A549 (cell line): ENCODE results near the gene GLB1L. TPM values are rescaled to one million over a fixed set of nuclear protein-coding genes. Genes with fewer than 3 reads are reported as not detected.
A peak's percentile ranks its signal among the peaks of the same experiment; 100 is the strongest.

Source experiments
- ATAC-seq, 2 experiments: fragments of 200-7000 bp in 1 of 2; fragments of >200 bp in 1 of 2; cut with Nextera tagmentation in 1 of 2; cut with Tn5 transposase in 1 of 2; 3 replicates each; pipeline versions ENCODE4 v1.8.0 to v1.9.1; 2018 to 2020; ENCODE audit warnings: mild to moderate bottlenecking in 1 of 2, moderate library complexity in 1 of 2
- CTCF ChIA-PET: fragments of 300-600 bp; sonication (Branson Sonifier 250); formaldehyde crosslinking; extraction: SDS; loops from one replicate; lab custom pipeline; 2021; ENCODE audit warnings: antibody characterized with exemption, inconsistent platforms; lab: Yijun Ruan, JAX
- POLR2A ChIA-PET: fragments of 350-600 bp; formaldehyde crosslinking; extraction: SDS; loops from one replicate; lab custom pipeline; 2021; ENCODE audit warnings: antibody characterized with exemption, inconsistent platforms; lab: Yijun Ruan, JAX
- DNase-seq, 2 experiments: peaks; one replicate each; pipeline versions ENCODE4 v3.0.0 to v3.0.0-alpha.2; 2011 to 2016; ENCODE audit warnings: low read depth in 1 of 2, low spot score in 1 of 2
- FAIRE-seq: peaks from 2 replicates; lab custom pipeline; 2011; peaks lifted over from hg19 to GRCh38; lab: Jason Lieb, UNC
- H3K27ac ChIP-seq, 2 experiments: fragments of >200 bp; sonication (Bioruptor Twin); formaldehyde crosslinking; 3 replicates each; pipeline ENCODE4 v1.5.1; 2016 to 2017
- H3K4me1 ChIP-seq: fragments of >200 bp; sonication (Bioruptor Twin); formaldehyde crosslinking; 3 replicates; pipeline ENCODE4 v1.6.1; 2016
- H3K4me2 ChIP-seq: fragments of >200 bp; sonication (Bioruptor Twin); formaldehyde crosslinking; 3 replicates; pipeline ENCODE4 v1.6.1; 2016
- H3K4me3 ChIP-seq: fragments of >200 bp; sonication (Bioruptor Twin); formaldehyde crosslinking; 3 replicates; pipeline ENCODE4 v1.5.1; 2016
- H3K9me3 ChIP-seq: fragments of >200 bp; sonication (Bioruptor Twin); formaldehyde crosslinking; 3 replicates; pipeline ENCODE4 v1.6.1; 2016
- BCL3 ChIP-seq: fragments of >200 bp; sonication (Bioruptor Twin); formaldehyde crosslinking; IDR thresholded peaks from 3 replicates; pipeline ENCODE4 v1.6.1; 2016
- CBX8 ChIP-seq: fragments of 200-600 bp; sonication (generic); IDR thresholded peaks from 2 replicates; pipeline ENCODE4 v1.6.1; 2016
- E2F6 ChIP-seq: IDR thresholded peaks from 2 replicates; pipeline ENCODE4 v1.6.1; 2012; ENCODE audit warnings: low read depth, borderline replicate concordance
- FOSL2 ChIP-seq, 2 experiments: fragments of 450-650 bp in 1 of 2; fragments of >200 bp in 1 of 2; sonication (Bioruptor Twin) in 1 of 2; formaldehyde crosslinking; IDR thresholded peaks; 2 replicates each; pipeline versions ENCODE4 v1.5.0 to v1.6.1; 2016 to 2020; ENCODE audit warnings: mild to moderate bottlenecking in 1 of 2, moderate library complexity in 1 of 2
- FOXS1 ChIP-seq: fragments of 250-450 bp; sonication (Bioruptor Pico); IDR thresholded peaks from 2 replicates; pipeline ENCODE4 v1.5.0; 2020; ENCODE audit warnings: mild to moderate bottlenecking, moderate library complexity
- HOXA7 ChIP-seq: fragments of 250-450 bp; sonication (Bioruptor Pico); IDR thresholded peaks from 2 replicates; pipeline ENCODE4 v1.5.0; 2020; ENCODE audit warnings: mild to moderate bottlenecking, moderate library complexity
- HOXB13 ChIP-seq: fragments of 250-450 bp; sonication (Bioruptor Pico); IDR thresholded peaks from 2 replicates; pipeline ENCODE4 v1.5.0; 2020; ENCODE audit warnings: low read depth, mild to moderate bottlenecking, moderate library complexity
- HOXB5 ChIP-seq: fragments of 250-450 bp; sonication (Bioruptor Pico); IDR thresholded peaks from 2 replicates; pipeline ENCODE4 v1.5.0; 2020; ENCODE audit warnings: mild to moderate bottlenecking, moderate library complexity
- MAX ChIP-seq: IDR thresholded peaks from 2 replicates; pipeline ENCODE4 v1.6.1; 2012
- MYC ChIP-seq: IDR thresholded peaks from 2 replicates; pipeline ENCODE4 v1.6.1; 2012; ENCODE audit warnings: mild to moderate bottlenecking, inconsistent platforms, low read length, improper control_type of control experiment, borderline replicate concordance
- NPAS2 ChIP-seq: fragments of 250-450 bp; sonication (Bioruptor Pico); IDR thresholded peaks from 2 replicates; pipeline ENCODE4 v1.8.0; 2022; ENCODE audit warnings: mild to moderate bottlenecking, moderate library complexity, borderline replicate concordance
- POLR2A ChIP-seq: IDR thresholded peaks from 2 replicates; pipeline ENCODE4 v1.6.1; 2012; ENCODE audit warnings: mild to moderate bottlenecking, low read length
- RARB ChIP-seq: fragments of 250-450 bp; sonication (Bioruptor Pico); IDR thresholded peaks from 2 replicates; pipeline ENCODE4 v1.8.0; 2021; ENCODE audit warnings: mild to moderate bottlenecking, moderate library complexity
- RCOR1 ChIP-seq: fragments of 150-350 bp; IDR thresholded peaks from 2 replicates; pipeline ENCODE4 v1.6.1; 2014; ENCODE audit warnings: antibody characterized with exemption, low read length, low read depth
- ZFP36 ChIP-seq: fragments of 450-650 bp; IDR thresholded peaks from 2 replicates; pipeline ENCODE4 v1.6.1; 2014; ENCODE audit warnings: borderline replicate concordance; ENCODE audit not compliant: partially characterized antibody
- ZSCAN20 ChIP-seq: fragments of 250-450 bp; sonication (Bioruptor Pico); IDR thresholded peaks from 2 replicates; pipeline ENCODE4 v1.8.0; 2022; ENCODE audit warnings: mild to moderate bottlenecking, moderate library complexity
- WGBS: methylation state at CpG from one replicate; pipeline ENCODE4 v1.1.6; 2017; ENCODE audit errors: missing lambda C conversion rate; 5-methylcytosine and 5-hydroxymethylcytosine counted together
- polyA plus RNA-seq, 4 experiments: library from polyadenylated mRNA; depleted of rRNA in 3 of 4; stranded (reverse); fragments of >200 nt; fragmentation: RNase III in 1 of 4; extraction: RNeasy Plus Mini Kit Qiagen cat#74134 plus additional on column Dnase treatment in 1 of 4; gene quantifications; 2 replicates in 3 of 4; 3 replicates in 1 of 4; pipeline ENCODE4 v1.2.3, GENCODE V29; 2011 to 2017

Gene GLB1L
- polyA plus RNA-seq, 2 of the 4 experiments (the other 2 are of a cell fraction): 5.9 to 8.7 TPM

GRCh38 chr2:219245899-219246230 is 621 bp upstream of the GLB1L start (continued):
- no peak for TF ChIP-seq FOSL2 (IDR thresholded peaks at IDR 0.05)
- no peak for TF ChIP-seq FOSL2 (CRISPR knock-in tag; IDR thresholded peaks at IDR 0.05)
- TF ChIP-seq, all 56 proteins: peak for 0

- Histone ChIP-seq H3K4me1 (peaks cover 45% of the 10 kb centered on the region), H3K4me3 (peak overlapping the region; percentile 78), H3K27ac (peak overlapping the region; percentile 90 to 96), H3K9me3 (no peaks in the 10 kb centered on the region), H3K4me2 (peak overlapping the region; percentile 90)
- POLR2A ChIA-PET: interaction anchor here (0.7 to 1.9 kb wide), 11 partner anchors 9 to 143 kb away, joined by 3 to 14 read pairs (median 6); partner anchors contain the start of genes ABCB6, ANKZF1, ATG9A and DNAJB2
- CTCF ChIA-PET: interaction anchor here (0.9 to 3.4 kb wide), 14 partner anchors 8 to 347 kb away, joined by 3 to 34 read pairs (median 4); partner anchors contain the start of gene DNAJB2
- WGBS: 28% methylated on average over 6 of the region's 6 CpGs
- ATAC-seq (no peak), FAIRE-seq (no peak), DNase-seq (no peak)
- TF ChIP-seq FOXS1 (no peak), HOXB5 (CRISPR knock-in tag) (no peak), ZSCAN20 (CRISPR knock-in tag) (no peak), NPAS2 (CRISPR knock-in tag) (no peak), MYC (no peak), HOXA7 (no peak), ZFP36 (peak; percentile 60), MAX (no peak), BCL3 (no peak)
Observed at GRCh38 chr2:219244789-219245147, 476 bp downstream of the GLB1L start.

- Histone ChIP-seq H3K4me2 (no peak overlapping the region), H3K9me3 (no peaks in the 10 kb centered on the region), H3K4me3 (no peak overlapping the region), H3K4me1 (peaks cover 32% of the 10 kb centered on the region), H3K27ac (no peak overlapping the region)
- ChIA-PET POLR2A (interaction anchor here (0.6 kb wide), 1 partner anchor 30 kb away, joined by 7 read pairs; no protein-coding TSS in a partner anchor), CTCF (interaction anchor here (2.8 to 3.4 kb wide), 2 partner anchors 35 to 51 kb away, joined by 19 to 20 read pairs; partner anchors contain the start of gene DNAJB2)
- no peak for FAIRE-seq
- no peak for DNase-seq
- TF ChIP-seq ZFP36: no peak
- 0 out of 2 replicates have a peak, but pooled peaks have one; percentile 11 for TF ChIP-seq POLR2A
- no peak for TF ChIP-seq FOSL2 (IDR thresholded peaks at IDR 0.05)
- no peak for TF ChIP-seq FOSL2 (CRISPR knock-in tag; IDR thresholded peaks at IDR 0.05)
- no peak for ATAC-seq
- 89% methylated on average over 28 of the region's 28 CpGs for WGBS
Observed at GRCh38 chr2:219243291-219243761, 1.9 kb downstream of the GLB1L start.

GRCh38 chr2:219234331-219234730 is 10.9 kb downstream of the GLB1L start:
- ChIA-PET POLR2A (interaction anchor here (1.2 kb wide), 1 partner anchor 11 kb away, joined by 5 read pairs; the partner anchor contains the start of genes GLB1L and STK16), CTCF (interaction anchor here (1.0 to 9.4 kb wide), 8 partner anchors 11 to 75 kb away, joined by 3 to 86 read pairs (median 4); partner anchors contain the start of genes GLB1L and STK16)
- Histone ChIP-seq H3K4me1 (peaks cover 8% of the 10 kb centered on the region; the same call in 2 of the 3 replicates), H3K9me3 (no peaks in the 10 kb centered on the region), H3K4me3 (no peak overlapping the region), H3K4me2 (no peak overlapping the region), H3K27ac (no peak overlapping the region)
- FAIRE-seq (no peak), DNase-seq (no peak), ATAC-seq (no peak)
- 93% methylated on average over 3 of the region's 3 CpGs for WGBS
- TF ChIP-seq RARB (CRISPR knock-in tag) (no peak), RCOR1 (no peak), CBX8 (no peak), HOXB13 (CRISPR knock-in tag) (no peak), E2F6 (no peak)
